ENCODE results near the gene PDE8B. TPM values are rescaled to one million over a fixed set of nuclear protein-coding genes. Genes with fewer than 3 reads are reported as not detected.

The PDE8B gene
- total RNA-seq, 1 donor from 2014 or later, result 0.33 TPM

- TF ChIP-seq CTCF (IDR thresholded peaks at IDR 0.05; ENCODE audit: insufficient read depth, low read length, poor library complexity, severe bottlenecking), result no peak
- H3K4me3 ChIP-seq (ENCODE audit: low read depth, low read length), result no peak overlapping the region
- peaks cover 27% of the 10 kb centered on the region for H3K27me3 ChIP-seq (ENCODE audit: control insufficient read depth, insufficient read depth, low read length)
- no peaks in the 10 kb centered on the region for H3K36me3 ChIP-seq (ENCODE audit: control insufficient read depth, insufficient read depth, low read length)
- DNase-seq (ENCODE audit: low read depth), result no peak
These were observed 28.7 kb upstream of the PDE8B start for GRCh38 chr5:77181596-77182304.

GRCh38 chr5:77182367-77182766 lies 28.1 kb upstream of the PDE8B start:
- Histone ChIP-seq H3K4me3 (ENCODE audit: low read depth, low read length) (no peak overlapping the region), H3K27me3 (ENCODE audit: control insufficient read depth, insufficient read depth, low read length) (peaks cover 27% of the 10 kb centered on the region), H3K36me3 (ENCODE audit: control insufficient read depth, insufficient read depth, low read length) (no peaks in the 10 kb centered on the region)
- no peak for TF ChIP-seq CTCF (IDR thresholded peaks at IDR 0.05; ENCODE audit: insufficient read depth, low read length, poor library complexity, severe bottlenecking)
- no peak for DNase-seq (ENCODE audit: low read depth)

- DNase-seq (ENCODE audit: low read depth), result no peak
- Histone ChIP-seq H3K4me3 (ENCODE audit: low read depth, low read length) (no peak overlapping the region), H3K27me3 (ENCODE audit: control insufficient read depth, insufficient read depth, low read length) (peaks cover 10% of the 10 kb centered on the region), H3K36me3 (ENCODE audit: control insufficient read depth, insufficient read depth, low read length) (no peaks in the 10 kb centered on the region)
- TF ChIP-seq CTCF (IDR thresholded peaks at IDR 0.05; ENCODE audit: insufficient read depth, low read length, poor library complexity, severe bottlenecking), result no peak
These were observed 23.7 kb upstream of the PDE8B start for GRCh38 chr5:77186652-77187370.

GRCh38 chr5:77189421-77189820 lies 21.1 kb upstream of the PDE8B start:
- Histone ChIP-seq H3K27me3 (ENCODE audit: control insufficient read depth, insufficient read depth, low read length) (peaks cover 7% of the 10 kb centered on the region), H3K4me3 (ENCODE audit: low read depth, low read length) (no peak overlapping the region), H3K36me3 (ENCODE audit: control insufficient read depth, insufficient read depth, low read length) (no peaks in the 10 kb centered on the region)
- no peak for DNase-seq (ENCODE audit: low read depth)
- no peak for TF ChIP-seq CTCF (IDR thresholded peaks at IDR 0.05; ENCODE audit: insufficient read depth, low read length, poor library complexity, severe bottlenecking)

- H3K36me3 ChIP-seq (ENCODE audit: control insufficient read depth, insufficient read depth, low read length), result no peaks in the 10 kb centered on the region
- no peak overlapping the region for H3K4me3 ChIP-seq (ENCODE audit: low read depth, low read length)
- DNase-seq (ENCODE audit: low read depth), result no peak
- peaks cover 7% of the 10 kb centered on the region for H3K27me3 ChIP-seq (ENCODE audit: control insufficient read depth, insufficient read depth, low read length)
- no peak for TF ChIP-seq CTCF (IDR thresholded peaks at IDR 0.05; ENCODE audit: insufficient read depth, low read length, poor library complexity, severe bottlenecking)
These were observed 17.9 kb upstream of the PDE8B start for GRCh38 chr5:77192441-77193050.

All from kidney epithelial cell (primary cell).